GM23338 (cell line): ENCODE data around the gene DEPDC5. TPM values are rescaled to one million over a fixed set of nuclear protein-coding genes. Genes with fewer than 3 reads are reported as not detected.

Source experiments
- ATAC-seq: fragments of 200-7000 bp; cut with Tn5 transposase; 3 replicates; pipeline ENCODE4 v1.9.1; 2020
- DNase-seq: peaks from one replicate; pipeline ENCODE4 v3.0.0-alpha.2; 2015; ENCODE audit warnings: low spot score
- H2AFZ ChIP-seq: fragments of 200-600 bp; sonication (generic); 2 replicates; pipeline ENCODE4 v1.8.0; 2016; ENCODE audit warnings: antibody characterized with exemption, mild to moderate bottlenecking, moderate library complexity
- H3F3A ChIP-seq: fragments of 200-600 bp; sonication (generic); replicated peaks from 2 replicates; pipeline ENCODE4 v1.8.0; 2017; ENCODE audit warnings: antibody characterized with exemption, mixed run types, low read depth
- H3K27ac ChIP-seq: fragments of 200-600 bp; sonication (generic); 2 replicates; pipeline ENCODE4 v1.6.1; 2016; ENCODE audit warnings: low read depth
- H3K27me3 ChIP-seq: fragments of 200-600 bp; sonication (generic); 2 replicates; pipeline ENCODE4 v1.8.0; 2016; ENCODE audit warnings: mild to moderate bottlenecking, mixed run types, moderate library complexity; ENCODE audit not compliant: insufficient read depth
- H3K36me3 ChIP-seq: fragments of 200-600 bp; sonication (generic); 2 replicates; pipeline ENCODE4 v1.8.0; 2016; ENCODE audit warnings: mild to moderate bottlenecking; ENCODE audit not compliant: insufficient read depth
- H3K4me1 ChIP-seq: fragments of 200-600 bp; sonication (generic); 2 replicates; pipeline ENCODE4 v1.8.0; 2016; ENCODE audit warnings: mild to moderate bottlenecking, moderate library complexity; ENCODE audit not compliant: insufficient read depth
- H3K4me2 ChIP-seq: fragments of 200-600 bp; sonication (generic); 2 replicates; pipeline ENCODE4 v1.7.1; 2017; ENCODE audit warnings: mixed run types
- H3K4me3 ChIP-seq: fragments of 200-600 bp; sonication (generic); 2 replicates; pipeline ENCODE4 v1.6.1; 2016; ENCODE audit warnings: mixed run types
- H3K79me2 ChIP-seq: fragments of 200-600 bp; sonication (generic); replicated peaks from 2 replicates; pipeline ENCODE4 v1.8.0; 2017; ENCODE audit warnings: mild to moderate bottlenecking; ENCODE audit not compliant: insufficient read depth
- H3K9me2 ChIP-seq: fragments of 200-600 bp; sonication (generic); 2 replicates; pipeline ENCODE4 v1.8.0; 2017; ENCODE audit not compliant: insufficient read depth
- H4K20me1 ChIP-seq: fragments of 200-600 bp; sonication (generic); replicated peaks from 2 replicates; pipeline ENCODE4 v1.8.0; 2017; ENCODE audit warnings: mild to moderate bottlenecking; ENCODE audit not compliant: insufficient read depth
- H3K27ac Mint-ChIP-seq: 2 replicates; pipeline ENCODE4 v1.8.0; 2020; ENCODE audit warnings: inconsistent platforms, mild to moderate bottlenecking, moderate library complexity, mixed read lengths
- H3K27me3 Mint-ChIP-seq: 3 replicates; pipeline ENCODE4 v1.8.0; 2022; ENCODE audit warnings: low read depth, mild to moderate bottlenecking, moderate library complexity, mixed read lengths, inconsistent platforms; ENCODE audit not compliant: insufficient read depth, poor library complexity
- H3K36me3 Mint-ChIP-seq: 3 replicates; pipeline ENCODE4 v1.8.0; 2021; ENCODE audit warnings: low read depth, mild to moderate bottlenecking, inconsistent platforms, moderate library complexity, mixed read lengths
- H3K4me1 Mint-ChIP-seq: 3 replicates; pipeline ENCODE4 v1.8.0; 2020; ENCODE audit warnings: mild to moderate bottlenecking, inconsistent platforms, mixed read lengths
- H3K4me3 Mint-ChIP-seq: 3 replicates; pipeline ENCODE4 v1.8.0; 2021; ENCODE audit warnings: moderate library complexity, mild to moderate bottlenecking, inconsistent platforms, mixed read lengths
- H3K9me3 Mint-ChIP-seq: 3 replicates; pipeline ENCODE4 v1.8.0; 2020; ENCODE audit warnings: moderate library complexity, mild to moderate bottlenecking, inconsistent platforms, mixed read lengths
- CREB1 ChIP-seq: fragments of 250-450 bp; sonication (Bioruptor Pico); IDR thresholded peaks from 2 replicates; pipeline ENCODE4 v1.5.0; 2020; ENCODE audit warnings: low read depth, mild to moderate bottlenecking, moderate library complexity
- CTCF ChIP-seq, 2 experiments: fragments of 200-600 bp in 1 of 2; sonication (generic) in 1 of 2; conservative IDR thresholded peaks; 2 replicates each; pipeline versions ENCODE4 v1.5.1 to v1.6.1; 2016 to 2017; ENCODE audit warnings: antibody characterized with exemption in 2 of 2, low read depth in 2 of 2, mild to moderate bottlenecking in 2 of 2, moderate library complexity in 1 of 2
- ETS1 ChIP-seq: IDR thresholded peaks from 2 replicates; pipeline ENCODE4 v1.6.1; 2016; ENCODE audit warnings: antibody characterized with exemption
- EZH2 ChIP-seq: fragments of 200-600 bp; sonication (generic); IDR thresholded peaks from one replicate; pipeline ENCODE4 v1.8.0; 2017; ENCODE audit warnings: antibody characterized with exemption, mild to moderate bottlenecking, low read depth; ENCODE audit not compliant: unreplicated experiment
- EZH2phosphoT487 ChIP-seq: fragments of 200-600 bp; sonication (generic); IDR thresholded peaks from one replicate; pipeline ENCODE4 v1.8.1; 2018; ENCODE audit warnings: antibody characterized with exemption; ENCODE audit not compliant: unreplicated experiment
- JUNB ChIP-seq: IDR thresholded peaks from one replicate; pipeline ENCODE4 v1.6.1; 2016; ENCODE audit warnings: antibody characterized with exemption; ENCODE audit not compliant: unreplicated experiment
- NANOG ChIP-seq: IDR thresholded peaks from 2 replicates; pipeline ENCODE4 v1.6.1; 2016; ENCODE audit warnings: antibody characterized with exemption, borderline replicate concordance
- POLR2AphosphoS5 ChIP-seq: IDR thresholded peaks from 2 replicates; pipeline ENCODE4 v1.6.1; 2016; ENCODE audit warnings: antibody characterized with exemption, low read depth
- REST ChIP-seq: IDR thresholded peaks from one replicate; pipeline ENCODE4 v1.6.1; 2018; ENCODE audit warnings: antibody characterized with exemption; ENCODE audit not compliant: unreplicated experiment
- STAT1 ChIP-seq: IDR thresholded peaks from one replicate; pipeline ENCODE4 v1.6.1; 2016; ENCODE audit warnings: antibody characterized with exemption; ENCODE audit not compliant: unreplicated experiment
- ZNF114 ChIP-seq: fragments of 250-450 bp; sonication (Bioruptor Pico); IDR thresholded peaks from 2 replicates; pipeline ENCODE4 v1.5.0; 2020; ENCODE audit warnings: mild to moderate bottlenecking, moderate library complexity
- ZNF331 ChIP-seq: fragments of 250-450 bp; sonication (Bioruptor Pico); IDR thresholded peaks from 2 replicates; pipeline ENCODE4 v1.5.0; 2020; ENCODE audit warnings: low read depth, mild to moderate bottlenecking, moderate library complexity
- ZNF462 ChIP-seq: fragments of 250-450 bp; sonication (Bioruptor Pico); IDR thresholded peaks from 2 replicates; pipeline ENCODE4 v1.5.0; 2020; ENCODE audit warnings: mild to moderate bottlenecking, moderate library complexity
- polyA plus RNA-seq: library from polyadenylated mRNA; unstranded; fragments of >200 nt; fragmentation: Nextera tagmentation; extraction: Ambion mirVana; gene quantifications from 2 replicates; pipeline ENCODE4 v1.2.1, GENCODE V29; 2016
- total RNA-seq: library from RNA; depleted of rRNA; stranded (reverse); fragments of >200 nt; shearing (Covaris generic); gene quantifications from 2 replicates; pipeline ENCODE4 v1.2.3, GENCODE V29; 2014

Gene DEPDC5
- total and polyA plus RNA-seq, 2 experiments from 2014 or later: 18.7 to 19.7 TPM

GRCh38 chr22:31898926-31899325 is 145.1 kb downstream of the DEPDC5 start:
- H3K9me2 ChIP-seq: no peaks in the 10 kb centered on the region
- Mint-ChIP-seq H3K27ac (no peak overlapping the region), H3K36me3 (no peaks in the 10 kb centered on the region; the same call in 2 of the 3 replicates), H3K4me3 (no peak overlapping the region), H3K4me1 (peaks cover 31% of the 10 kb centered on the region), H3K9me3 (no peaks in the 10 kb centered on the region), H3K27me3 (no peaks in the 10 kb centered on the region)
- no peaks in the 10 kb centered on the region for H3K79me2 ChIP-seq
- no peaks in the 10 kb centered on the region for H3K36me3 ChIP-seq
- H3K27ac ChIP-seq: no peak overlapping the region
- no peak overlapping the region for H3K4me3 ChIP-seq
- H3K4me1 ChIP-seq: peaks cover 17% of the 10 kb centered on the region
- DNase-seq (peak; percentile 48), ATAC-seq (no peak)
- H3F3A ChIP-seq: no peaks in the 10 kb centered on the region; the same call in 1 of the 2 replicates
- H3K4me2 ChIP-seq: no peak overlapping the region
- no peaks in the 10 kb centered on the region for H4K20me1 ChIP-seq
- TF ChIP-seq ETS1 (no peak), REST (no peak), EZH2phosphoT487 (no peak), CREB1 (no peak), POLR2AphosphoS5 (no peak), ZNF114 (CRISPR knock-in tag) (no peak), EZH2 (no peak), JUNB (no peak), STAT1 (no peak), CTCF (conservative IDR thresholded peaks at IDR 0.05; ENCODE audit: low read depth in 2 of 2) (no peak), ZNF331 (CRISPR knock-in tag) (no peak), ZNF462 (CRISPR knock-in tag) (no peak), NANOG (no peak)
- H3K27me3 ChIP-seq: no peaks in the 10 kb centered on the region
- no peak overlapping the region for H2AFZ ChIP-seq
